Fibroblast of skin of left biceps (primary cell): ENCODE results near the gene DSE.

Experiments used
- DNase-seq, 2 experiments: peaks; one replicate each; pipeline ENCODE4 v3.0.0-alpha.2; 2013; ENCODE audit warnings: low read depth in 2 of 2

Gene DSE

GRCh38 chr6:116359835-116360234 is 10.9 kb upstream of the DSE start:
- DNase-seq: no peak

- DNase-seq: no peak
These were observed 8.5 kb upstream of the DSE start for GRCh38 chr6:116362276-116362675.

- DNase-seq: no peak
These were observed 7.0 kb upstream of the DSE start for GRCh38 chr6:116363759-116364158.

GRCh38 chr6:116364321-116364720 is 6.4 kb upstream of the DSE start:
- no peak for DNase-seq

- DNase-seq: no peak
These were observed 5.0 kb upstream of the DSE start for GRCh38 chr6:116365743-116366142.

- no peak for DNase-seq
These were observed 3.9 kb upstream of the DSE start for GRCh38 chr6:116366740-116367275.

- no peak for DNase-seq
These were observed 1.2 kb upstream of the DSE start for GRCh38 chr6:116369540-116369939.

- DNase-seq: no peak
These were observed 585 bp upstream of the DSE start for GRCh38 chr6:116369964-116370759.

GRCh38 chr6:116371120-116371917 is 572 bp downstream of the DSE start:
- DNase-seq: peak; percentile 77 to 79

GRCh38 chr6:116371918-116372209 is 1.1 kb downstream of the DSE start:
- no peak for DNase-seq

GRCh38 chr6:116373300-116373699 is 2.6 kb downstream of the DSE start:
- no peak for DNase-seq

- DNase-seq: no peak
These were observed 3.2 kb downstream of the DSE start for GRCh38 chr6:116373940-116374339.

GRCh38 chr6:116374586-116374985 is 3.8 kb downstream of the DSE start:
- DNase-seq: no peak

- no peak for DNase-seq
These were observed 4.5 kb downstream of the DSE start for GRCh38 chr6:116375262-116375661.

GRCh38 chr6:116376149-116376548 is 5.4 kb downstream of the DSE start:
- DNase-seq: no peak

- no peak for DNase-seq
These were observed 9.0 kb downstream of the DSE start for GRCh38 chr6:116379764-116380163.

- DNase-seq: no peak
These were observed 9.6 kb downstream of the DSE start for GRCh38 chr6:116380346-116380745.

GRCh38 chr6:116381000-116381399 is 10.3 kb downstream of the DSE start:
- DNase-seq: no peak

- DNase-seq: no peak
These were observed 11.8 kb downstream of the DSE start for GRCh38 chr6:116382587-116382986.

GRCh38 chr6:116384727-116385458 is 14.1 kb downstream of the DSE start:
- no peak for DNase-seq

GRCh38 chr6:116385459-116385802 is 14.7 kb downstream of the DSE start:
- DNase-seq: no peak

GRCh38 chr6:116385921-116386320 is 15.2 kb downstream of the DSE start:
- DNase-seq: no peak
